22Rv1 (cell line): ENCODE data around the gene THY1.

ENCODE experiments used
- H3K27ac ChIP-seq: fragments of 450-650 bp; 2 replicates; pipeline ENCODE4 v1.5.1; 2017
- ZFX ChIP-seq: fragments of 450-650 bp; IDR thresholded peaks from 2 replicates; pipeline ENCODE4 v1.6.1; 2017; ENCODE audit warnings: antibody characterized with exemption, borderline replicate concordance
- TF ChIP-seq, protein P1 (sequence below): fragments of 450-650 bp; IDR thresholded peaks from 2 replicates; pipeline ENCODE4 v1.5.1; 2017; ENCODE audit warnings: mild to moderate bottlenecking

THY1 gene

DNA sequence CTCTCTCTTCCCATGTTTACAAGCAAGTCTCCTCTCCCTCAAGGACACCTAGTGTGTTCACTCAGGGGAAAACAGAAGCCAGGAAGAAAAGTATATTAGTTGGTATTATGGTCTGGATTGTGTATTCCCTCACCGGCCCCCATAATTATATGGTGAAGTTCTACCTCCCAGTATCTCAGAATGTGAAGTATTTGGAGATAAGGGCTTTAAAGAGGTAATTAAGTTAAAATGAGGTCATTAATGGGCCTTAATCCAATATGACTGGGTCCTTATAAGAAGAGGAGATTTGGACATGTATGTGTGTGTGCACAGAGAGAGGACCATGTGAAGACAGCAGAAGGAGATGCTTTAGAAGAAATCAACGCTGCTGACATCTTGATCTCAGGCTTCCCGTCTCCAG lies 26.5 kb upstream of the THY1 start:
- H3K27ac ChIP-seq = no peak overlapping the region
- TF ChIP-seq, protein P1, sequence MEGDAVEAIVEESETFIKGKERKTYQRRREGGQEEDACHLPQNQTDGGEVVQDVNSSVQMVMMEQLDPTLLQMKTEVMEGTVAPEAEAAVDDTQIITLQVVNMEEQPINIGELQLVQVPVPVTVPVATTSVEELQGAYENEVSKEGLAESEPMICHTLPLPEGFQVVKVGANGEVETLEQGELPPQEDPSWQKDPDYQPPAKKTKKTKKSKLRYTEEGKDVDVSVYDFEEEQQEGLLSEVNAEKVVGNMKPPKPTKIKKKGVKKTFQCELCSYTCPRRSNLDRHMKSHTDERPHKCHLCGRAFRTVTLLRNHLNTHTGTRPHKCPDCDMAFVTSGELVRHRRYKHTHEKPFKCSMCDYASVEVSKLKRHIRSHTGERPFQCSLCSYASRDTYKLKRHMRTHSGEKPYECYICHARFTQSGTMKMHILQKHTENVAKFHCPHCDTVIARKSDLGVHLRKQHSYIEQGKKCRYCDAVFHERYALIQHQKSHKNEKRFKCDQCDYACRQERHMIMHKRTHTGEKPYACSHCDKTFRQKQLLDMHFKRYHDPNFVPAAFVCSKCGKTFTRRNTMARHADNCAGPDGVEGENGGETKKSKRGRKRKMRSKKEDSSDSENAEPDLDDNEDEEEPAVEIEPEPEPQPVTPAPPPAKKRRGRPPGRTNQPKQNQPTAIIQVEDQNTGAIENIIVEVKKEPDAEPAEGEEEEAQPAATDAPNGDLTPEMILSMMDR = no peak
- no peak for TF ChIP-seq ZFX

DNA sequence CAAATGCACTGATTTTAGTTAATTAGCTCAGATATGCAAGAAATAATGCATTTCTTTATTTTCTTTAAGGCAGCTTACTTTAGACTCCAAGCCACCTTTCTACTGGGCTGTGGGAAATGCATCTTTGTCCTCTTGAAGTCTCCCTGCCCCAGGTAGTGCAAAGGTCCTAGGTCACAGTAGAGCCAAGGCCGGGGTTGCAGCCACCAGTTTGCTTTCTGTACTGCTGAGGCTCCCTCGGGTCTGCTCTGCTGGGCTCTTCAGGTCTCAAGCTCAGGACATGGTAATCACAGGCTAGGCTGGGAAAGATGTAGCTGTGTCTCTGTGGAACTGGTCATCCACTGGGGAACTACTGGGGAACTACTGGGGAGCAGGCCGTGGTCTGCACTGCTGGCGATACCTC lies 25.4 kb upstream of the THY1 start:
- H3K27ac ChIP-seq = no peak overlapping the region
- TF ChIP-seq, protein P1 = no peak
- no peak for TF ChIP-seq ZFX

DNA sequence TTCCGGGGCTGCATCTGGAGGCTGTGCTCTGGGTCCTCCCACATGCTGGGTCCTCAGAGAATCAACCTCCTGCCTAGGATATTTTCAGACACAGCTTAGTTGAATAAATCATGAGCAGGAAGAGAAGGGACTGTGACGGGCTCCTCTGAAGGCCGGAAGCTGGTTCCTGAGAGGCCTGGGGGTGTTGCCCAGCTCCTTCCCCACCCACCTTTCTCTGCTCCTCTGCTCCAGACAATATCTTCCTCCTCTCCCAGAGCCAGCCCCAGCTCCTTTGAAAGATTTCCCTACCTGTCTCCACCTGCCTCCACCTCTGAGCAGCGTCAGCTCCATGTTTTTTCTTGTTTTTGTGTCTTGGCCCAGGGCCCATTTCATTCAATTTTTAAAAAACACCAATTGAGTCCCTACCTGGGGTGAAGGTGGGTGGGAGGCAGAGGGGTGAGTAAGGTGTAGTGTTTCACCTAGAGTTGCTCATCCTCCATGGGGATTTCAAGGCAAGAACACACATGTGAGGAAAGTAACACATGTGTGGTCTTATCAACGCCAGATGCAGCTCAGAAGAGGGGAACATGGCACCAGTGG lies 24.8 kb upstream of the THY1 start:
- H3K27ac ChIP-seq = no peak overlapping the region
- TF ChIP-seq, protein P1 = no peak
- no peak for TF ChIP-seq ZFX

DNA sequence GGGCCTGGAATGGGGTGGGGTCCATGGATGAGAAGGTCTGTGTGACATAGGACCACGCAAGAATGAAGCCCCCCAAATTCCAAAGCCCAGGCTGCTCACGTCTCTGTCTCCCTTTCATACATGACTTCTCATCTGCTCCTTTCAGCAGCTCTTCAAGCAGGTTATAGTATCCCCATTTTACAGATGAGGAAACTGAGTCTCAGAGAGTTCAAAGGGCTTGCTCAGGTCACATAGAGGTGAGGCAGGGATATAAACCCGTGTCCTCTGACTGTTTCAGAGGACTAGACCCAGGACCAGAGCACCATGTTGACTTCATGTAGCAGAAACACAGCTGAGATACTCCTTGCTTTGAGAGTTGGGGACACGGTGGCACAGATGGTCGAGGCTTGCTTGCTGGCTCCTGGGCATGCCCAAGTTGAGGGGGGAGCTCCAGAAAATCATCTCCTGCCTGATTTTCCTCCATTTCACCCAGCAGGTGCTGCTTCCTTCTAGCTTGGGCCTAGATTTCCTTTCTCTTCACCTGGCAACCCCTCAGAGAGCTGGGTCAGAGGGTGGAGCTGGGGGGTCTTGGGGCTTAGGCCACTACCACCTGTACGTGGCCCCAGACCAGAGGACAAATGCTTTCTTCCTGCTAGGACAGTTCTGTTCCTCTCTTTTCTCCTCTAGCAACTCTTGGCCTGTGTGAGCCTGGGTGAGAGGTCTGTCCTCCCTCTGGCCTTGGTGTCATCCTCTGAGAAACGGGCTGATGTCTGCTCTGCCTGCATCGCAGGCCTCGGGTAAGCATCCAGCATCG lies 24.1 kb upstream of the THY1 start:
- no peak overlapping the region for H3K27ac ChIP-seq
- TF ChIP-seq, protein P1 = no peak
- no peak for TF ChIP-seq ZFX

DNA sequence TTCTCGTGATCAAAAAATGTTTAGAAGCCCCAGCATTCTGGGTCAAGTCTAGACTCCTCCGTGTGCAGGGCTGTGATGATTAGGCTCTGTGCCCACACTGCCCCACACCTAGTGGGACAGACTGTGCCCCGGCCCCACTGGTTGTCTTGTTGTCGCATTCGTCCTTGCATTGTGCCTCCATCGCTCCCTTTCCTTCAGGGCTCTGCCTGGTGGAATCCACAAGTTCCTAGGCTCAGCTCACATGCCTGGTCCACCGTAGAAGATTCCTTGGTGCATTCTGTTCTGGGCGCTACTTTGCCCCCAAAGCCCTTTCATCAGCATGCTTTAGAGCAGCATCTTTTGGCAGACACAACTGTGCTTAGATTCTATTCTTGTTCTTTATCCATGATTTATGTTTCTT lies 23.5 kb upstream of the THY1 start:
- H3K27ac ChIP-seq = no peak overlapping the region
- TF ChIP-seq, protein P1 = no peak
- no peak for TF ChIP-seq ZFX

DNA sequence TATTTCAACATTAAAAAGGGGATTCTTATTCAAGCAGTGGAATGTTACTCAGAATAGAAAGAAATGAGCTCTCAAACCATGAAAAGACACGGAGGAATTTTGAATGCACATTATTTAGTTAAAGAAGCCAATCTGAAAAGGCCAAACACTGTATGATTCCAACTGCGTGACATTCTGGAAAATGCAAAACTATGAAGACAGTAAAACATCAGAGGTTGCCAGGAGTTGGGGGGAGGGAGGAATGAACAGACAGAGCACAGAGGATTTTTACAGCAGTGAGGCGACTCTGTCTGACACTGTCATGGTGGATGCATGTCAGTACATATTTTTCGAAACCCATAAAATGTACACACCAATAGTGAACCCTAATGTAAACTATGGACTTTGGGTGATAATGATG lies 22.9 kb upstream of the THY1 start:
- no peak for TF ChIP-seq ZFX
- TF ChIP-seq, protein P1 = no peak

DNA sequence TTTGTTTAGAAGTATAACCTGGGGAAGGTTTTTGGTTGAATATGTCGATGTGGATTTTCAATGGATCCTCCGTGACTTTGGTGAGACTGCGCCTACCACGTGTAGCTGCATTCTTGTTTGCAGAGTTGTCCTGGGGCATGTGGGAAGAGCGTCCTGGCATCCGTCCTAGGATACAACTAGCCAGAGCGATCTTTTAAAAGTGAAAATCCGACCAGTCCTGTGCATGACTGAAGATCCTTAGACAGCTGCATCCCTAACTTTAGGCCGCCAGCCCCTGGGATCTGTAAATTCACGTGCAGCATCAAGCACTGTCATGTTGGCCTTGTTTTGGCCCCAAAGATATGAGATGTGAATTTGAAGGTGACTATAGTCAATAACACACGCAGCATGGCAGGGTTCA lies 22.4 kb upstream of the THY1 start:
- no peak for TF ChIP-seq ZFX
- TF ChIP-seq, protein P1 = no peak
- H3K27ac ChIP-seq = no peak overlapping the region

More for the DNA sequence above, 22.9 kb upstream of the THY1 start:
- H3K27ac ChIP-seq = no peak overlapping the region
